Measurements from ENCODE around the gene CDKN1A.

CDKN1A gene

DNA sequence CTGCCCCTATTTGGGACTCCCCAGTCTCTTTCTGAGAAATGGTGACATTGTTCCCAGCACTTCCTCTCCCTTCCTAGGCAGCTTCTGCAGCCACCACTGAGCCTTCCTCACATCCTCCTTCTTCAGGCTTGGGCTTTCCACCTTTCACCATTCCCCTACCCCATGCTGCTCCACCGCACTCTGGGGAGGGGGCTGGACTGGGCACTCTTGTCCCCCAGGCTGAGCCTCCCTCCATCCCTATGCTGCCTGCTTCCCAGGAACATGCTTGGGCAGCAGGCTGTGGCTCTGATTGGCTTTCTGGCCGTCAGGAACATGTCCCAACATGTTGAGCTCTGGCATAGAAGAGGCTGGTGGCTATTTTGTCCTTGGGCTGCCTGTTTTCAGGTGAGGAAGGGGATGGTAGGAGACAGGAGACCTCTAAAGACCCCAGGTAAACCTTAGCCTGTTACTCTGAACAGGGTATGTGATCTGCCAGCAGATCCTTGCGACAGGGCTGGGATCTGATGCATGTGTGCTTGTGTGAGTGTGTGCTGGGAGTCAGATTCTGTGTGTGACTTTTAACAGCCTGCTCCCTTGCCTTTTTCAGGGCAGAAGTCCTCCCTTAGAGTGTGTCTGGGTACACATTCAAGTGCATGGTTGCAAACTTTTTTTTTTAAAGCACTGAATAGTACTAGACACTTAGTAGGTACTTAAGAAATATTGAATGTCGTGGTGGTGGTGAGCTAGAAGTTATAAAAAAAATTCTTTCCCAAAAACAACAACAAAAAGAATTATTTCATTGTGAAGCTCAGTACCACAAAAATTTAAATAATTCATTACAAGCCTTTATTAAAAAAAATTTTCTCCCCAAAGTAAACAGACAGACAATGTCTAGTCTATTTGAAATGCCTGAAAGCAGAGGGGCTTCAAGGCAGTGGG, 2.1 kb upstream of the CDKN1A start:
- ChIA-PET CTCF (interaction anchor here (0.6 to 1.5 kb wide), 3 partner anchors 9 to 94 kb away, joined by 3 to 6 read pairs (median 5); no protein-coding TSS in a partner anchor), POLR2A (interaction anchor here (5.6 kb wide), 1 partner anchor 10 kb away, joined by 143 read pairs; no protein-coding TSS in a partner anchor)
- Histone ChIP-seq H3K36me3 (ENCODE audit: control insufficient read depth in 2 of 2, insufficient read depth in 1 of 2, low read length in 2 of 2) (peaks cover 0 to 7% of the 10 kb centered on the region in 2 experiments; a peak in 1 of 3 replicates), H3K4me1 (ENCODE audit: control insufficient read depth, insufficient read depth, low read length) (peaks cover 11% of the 10 kb centered on the region), H3K4me3 (ENCODE audit: low read depth, low read length) (peak overlapping the region; percentile 42), H3K9me3 (ENCODE audit: control insufficient read depth, insufficient read depth, low read depth, low read length) (no peaks in the 10 kb centered on the region), H3K27ac (ENCODE audit: extremely low read depth, low read depth, low read length) (peak overlapping the region; percentile 89)
- TF ChIP-seq ZNF335 (tag by site-specific recombination; conservative IDR thresholded peaks at IDR 0.05) (peak; percentile 79), ZNF132 (tag by site-specific recombination; IDR thresholded peaks at IDR 0.05; ENCODE audit: borderline replicate concordance) (no peak), ZNF169 (tag by site-specific recombination; IDR thresholded peaks at IDR 0.05) (no peak), ZNF37A (tag by site-specific recombination; IDR thresholded peaks at IDR 0.05) (no peak), ZNF394 (tag by site-specific recombination; IDR thresholded peaks at IDR 0.05; ENCODE audit: borderline replicate concordance) (no peak; the same call in 1 of the 2 replicates), ZNF423 (tag by site-specific recombination; IDR thresholded peaks at IDR 0.05) (no peak), SP7 (tag by site-specific recombination; IDR thresholded peaks at IDR 0.05) (0 out of 2 replicates have a peak, but pooled peaks have one; percentile 12), ZNF121 (tag by site-specific recombination; IDR thresholded peaks at IDR 0.05) (no peak), ZNF140 (tag by site-specific recombination; IDR thresholded peaks at IDR 0.05) (no peak), ZNF629 (tag by site-specific recombination; IDR thresholded peaks at IDR 0.05) (no peak), ZFP41 (tag by site-specific recombination; IDR thresholded peaks at IDR 0.05; ENCODE audit: borderline replicate concordance) (no peak), SALL2 (tag by site-specific recombination; IDR thresholded peaks at IDR 0.05; ENCODE audit: borderline replicate concordance) (no peak), ZNF202 (tag by site-specific recombination; IDR thresholded peaks at IDR 0.05; ENCODE audit: borderline replicate concordance) (no peak), RBAK (tag by site-specific recombination; IDR thresholded peaks at IDR 0.05) (no peak), ZNF214 (tag by site-specific recombination; IDR thresholded peaks at IDR 0.05; ENCODE audit: borderline replicate concordance) (no peak), KLF1 (tag by site-specific recombination; IDR thresholded peaks at IDR 0.05) (no peak), ZNF416 (tag by site-specific recombination; IDR thresholded peaks at IDR 0.05) (no peak), ZSCAN16 (tag by site-specific recombination; IDR thresholded peaks at IDR 0.05) (no peak), ZNF157 (tag by site-specific recombination; IDR thresholded peaks at IDR 0.05) (no peak)
- TF ChIP-seq, protein P1, sequence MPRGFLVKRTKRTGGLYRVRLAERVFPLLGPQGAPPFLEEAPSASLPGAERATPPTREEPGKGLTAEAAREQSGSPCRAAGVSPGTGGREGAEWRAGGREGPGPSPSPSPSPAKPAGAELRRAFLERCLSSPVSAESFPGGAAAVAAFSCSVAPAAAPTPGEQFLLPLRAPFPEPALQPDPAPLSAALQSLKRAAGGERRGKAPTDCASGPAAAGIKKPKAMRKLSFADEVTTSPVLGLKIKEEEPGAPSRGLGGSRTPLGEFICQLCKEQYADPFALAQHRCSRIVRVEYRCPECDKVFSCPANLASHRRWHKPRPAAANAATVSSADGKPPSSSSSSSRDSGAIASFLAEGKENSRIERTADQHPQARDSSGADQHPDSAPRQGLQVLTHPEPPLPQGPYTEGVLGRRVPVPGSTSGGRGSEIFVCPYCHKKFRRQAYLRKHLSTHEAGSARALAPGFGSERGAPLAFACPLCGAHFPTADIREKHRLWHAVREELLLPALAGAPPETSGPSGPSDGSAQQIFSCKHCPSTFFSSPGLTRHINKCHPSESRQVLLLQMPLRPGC (tag by site-specific recombination; IDR thresholded peaks at IDR 0.05) = no peak
- TF ChIP-seq, protein P2, sequence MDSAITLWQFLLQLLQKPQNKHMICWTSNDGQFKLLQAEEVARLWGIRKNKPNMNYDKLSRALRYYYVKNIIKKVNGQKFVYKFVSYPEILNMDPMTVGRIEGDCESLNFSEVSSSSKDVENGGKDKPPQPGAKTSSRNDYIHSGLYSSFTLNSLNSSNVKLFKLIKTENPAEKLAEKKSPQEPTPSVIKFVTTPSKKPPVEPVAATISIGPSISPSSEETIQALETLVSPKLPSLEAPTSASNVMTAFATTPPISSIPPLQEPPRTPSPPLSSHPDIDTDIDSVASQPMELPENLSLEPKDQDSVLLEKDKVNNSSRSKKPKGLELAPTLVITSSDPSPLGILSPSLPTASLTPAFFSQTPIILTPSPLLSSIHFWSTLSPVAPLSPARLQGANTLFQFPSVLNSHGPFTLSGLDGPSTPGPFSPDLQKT (IDR thresholded peaks at IDR 0.05; ENCODE audit: borderline replicate concordance, low read depth, low read length) = no peak
- TF ChIP-seq, protein P3, sequence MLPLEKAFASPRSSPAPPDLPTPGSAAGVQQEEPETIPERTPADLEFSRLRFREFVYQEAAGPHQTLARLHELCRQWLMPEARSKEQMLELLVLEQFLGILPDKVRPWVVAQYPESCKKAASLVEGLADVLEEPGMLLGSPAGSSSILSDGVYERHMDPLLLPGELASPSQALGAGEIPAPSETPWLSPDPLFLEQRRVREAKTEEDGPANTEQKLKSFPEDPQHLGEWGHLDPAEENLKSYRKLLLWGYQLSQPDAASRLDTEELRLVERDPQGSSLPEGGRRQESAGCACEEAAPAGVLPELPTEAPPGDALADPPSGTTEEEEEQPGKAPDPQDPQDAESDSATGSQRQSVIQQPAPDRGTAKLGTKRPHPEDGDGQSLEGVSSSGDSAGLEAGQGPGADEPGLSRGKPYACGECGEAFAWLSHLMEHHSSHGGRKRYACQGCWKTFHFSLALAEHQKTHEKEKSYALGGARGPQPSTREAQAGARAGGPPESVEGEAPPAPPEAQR (tag by site-specific recombination; IDR thresholded peaks at IDR 0.05) = no peak
- TF ChIP-seq, protein P4, sequence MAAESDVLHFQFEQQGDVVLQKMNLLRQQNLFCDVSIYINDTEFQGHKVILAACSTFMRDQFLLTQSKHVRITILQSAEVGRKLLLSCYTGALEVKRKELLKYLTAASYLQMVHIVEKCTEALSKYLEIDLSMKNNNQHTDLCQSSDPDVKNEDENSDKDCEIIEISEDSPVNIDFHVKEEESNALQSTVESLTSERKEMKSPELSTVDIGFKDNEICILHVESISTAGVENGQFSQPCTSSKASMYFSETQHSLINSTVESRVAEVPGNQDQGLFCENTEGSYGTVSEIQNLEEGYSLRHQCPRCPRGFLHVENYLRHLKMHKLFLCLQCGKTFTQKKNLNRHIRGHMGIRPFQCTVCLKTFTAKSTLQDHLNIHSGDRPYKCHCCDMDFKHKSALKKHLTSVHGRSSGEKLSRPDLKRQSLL (tag by site-specific recombination; IDR thresholded peaks at IDR 0.05) = no peak
- TF ChIP-seq, protein P5, sequence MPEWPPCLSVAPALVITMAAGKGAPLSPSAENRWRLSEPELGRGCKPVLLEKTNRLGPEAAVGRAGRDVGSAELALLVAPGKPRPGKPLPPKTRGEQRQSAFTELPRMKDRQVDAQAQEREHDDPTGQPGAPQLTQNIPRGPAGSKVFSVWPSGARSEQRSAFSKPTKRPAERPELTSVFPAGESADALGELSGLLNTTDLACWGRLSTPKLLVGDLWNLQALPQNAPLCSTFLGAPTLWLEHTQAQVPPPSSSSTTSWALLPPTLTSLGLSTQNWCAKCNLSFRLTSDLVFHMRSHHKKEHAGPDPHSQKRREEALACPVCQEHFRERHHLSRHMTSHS (tag by site-specific recombination; IDR thresholded peaks at IDR 0.05) = no peak
- TF ChIP-seq, protein P6, sequence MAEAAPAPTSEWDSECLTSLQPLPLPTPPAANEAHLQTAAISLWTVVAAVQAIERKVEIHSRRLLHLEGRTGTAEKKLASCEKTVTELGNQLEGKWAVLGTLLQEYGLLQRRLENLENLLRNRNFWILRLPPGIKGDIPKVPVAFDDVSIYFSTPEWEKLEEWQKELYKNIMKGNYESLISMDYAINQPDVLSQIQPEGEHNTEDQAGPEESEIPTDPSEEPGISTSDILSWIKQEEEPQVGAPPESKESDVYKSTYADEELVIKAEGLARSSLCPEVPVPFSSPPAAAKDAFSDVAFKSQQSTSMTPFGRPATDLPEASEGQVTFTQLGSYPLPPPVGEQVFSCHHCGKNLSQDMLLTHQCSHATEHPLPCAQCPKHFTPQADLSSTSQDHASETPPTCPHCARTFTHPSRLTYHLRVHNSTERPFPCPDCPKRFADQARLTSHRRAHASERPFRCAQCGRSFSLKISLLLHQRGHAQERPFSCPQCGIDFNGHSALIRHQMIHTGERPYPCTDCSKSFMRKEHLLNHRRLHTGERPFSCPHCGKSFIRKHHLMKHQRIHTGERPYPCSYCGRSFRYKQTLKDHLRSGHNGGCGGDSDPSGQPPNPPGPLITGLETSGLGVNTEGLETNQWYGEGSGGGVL (tag by site-specific recombination; IDR thresholded peaks at IDR 0.05) = peak; percentile 57; the same call in 1 of the 2 replicates
